Measurements from ENCODE around the gene PKNOX1.
"Not testable (repeated sequence)": the region's sequence is repeated elsewhere in the genome, so short reads cannot be mapped to it uniquely, and the experiment has no call there.

PKNOX1 gene

DNA sequence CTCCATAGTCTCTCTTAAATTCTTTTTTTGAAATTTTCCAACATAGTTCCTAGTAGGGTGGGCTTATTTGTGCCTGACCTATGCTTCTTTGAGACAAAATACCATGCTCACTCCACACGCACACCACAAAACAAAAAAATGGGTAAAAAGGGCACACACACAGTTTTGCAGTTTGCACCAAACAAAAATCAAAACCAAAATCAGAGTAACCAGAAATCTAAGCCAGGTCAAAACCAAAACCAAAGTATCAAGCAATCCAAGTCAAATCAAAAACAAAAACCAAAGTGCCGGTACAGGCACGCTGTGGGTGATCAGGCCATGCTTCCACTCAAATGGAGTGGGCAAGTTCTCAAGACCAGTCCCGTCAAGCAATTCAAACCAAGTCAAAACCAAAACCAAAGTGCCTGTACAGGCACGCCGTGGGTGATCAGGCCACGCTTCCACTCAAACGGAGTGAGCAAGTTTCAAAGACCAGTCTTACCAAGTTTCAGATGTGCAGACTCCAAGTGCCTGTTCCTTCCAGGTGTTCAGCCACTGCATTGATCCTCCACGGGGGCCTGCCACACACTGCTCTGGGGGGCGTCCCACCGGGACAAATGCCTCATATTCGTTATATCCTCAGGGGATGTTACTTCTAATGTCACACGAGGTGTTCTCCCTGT, 25.1 kb upstream of the PKNOX1 start:
- not testable (repeated sequence) for DNase-seq

GRCh38 chr21:42951193-42951592, 23.2 kb upstream of the PKNOX1 start:
- not testable (repeated sequence) for DNase-seq

GRCh38 chr21:42956824-42957630, 17.3 kb upstream of the PKNOX1 start:
- peak in 18 of 51 donors; percentile 62 to 100 (median 86) for DNase-seq

DNA sequence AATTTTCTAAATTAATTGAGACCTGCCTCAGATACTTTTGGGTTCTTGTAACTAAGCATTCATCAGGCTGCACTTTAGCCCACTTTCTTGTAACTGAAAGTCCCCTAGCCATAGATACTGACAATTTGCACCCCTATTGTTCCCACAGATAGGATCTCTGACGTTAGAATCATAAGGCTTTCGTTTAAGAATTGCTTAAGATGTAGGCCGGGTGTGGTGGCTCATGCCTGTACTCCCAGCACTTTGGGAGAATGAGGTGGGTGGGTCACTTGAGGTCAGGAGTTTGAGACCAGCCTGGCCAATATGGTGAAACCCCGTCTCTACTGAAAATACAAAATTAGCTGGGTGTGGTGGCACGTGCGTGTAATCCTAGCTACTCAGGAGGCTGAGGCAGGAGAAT, 16.2 kb upstream of the PKNOX1 start:
- not testable (repeated sequence) for DNase-seq

DNA sequence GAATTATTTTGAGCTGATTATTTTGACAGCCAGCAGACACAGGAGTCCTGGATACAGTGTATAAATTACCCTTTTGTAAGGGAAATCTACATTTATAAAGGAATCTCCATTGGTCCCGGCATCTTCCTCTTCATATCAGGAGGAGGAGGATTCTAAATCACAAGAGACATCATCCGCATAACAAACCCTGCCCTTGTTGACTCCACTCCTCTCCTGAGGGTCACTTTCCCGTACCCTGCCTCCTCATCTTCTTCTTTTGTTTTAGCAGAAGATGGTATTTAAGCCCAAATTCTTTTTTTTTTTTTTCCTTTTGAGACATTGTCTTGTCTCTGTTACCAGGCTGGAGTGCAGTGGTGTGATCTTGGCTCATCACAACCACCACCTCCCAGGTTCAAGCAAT, 14.6 kb upstream of the PKNOX1 start:
- no peak for DNase-seq

GRCh38 chr21:42962380-42963007, 11.9 kb upstream of the PKNOX1 start:
- DNase-seq: no peak

DNA sequence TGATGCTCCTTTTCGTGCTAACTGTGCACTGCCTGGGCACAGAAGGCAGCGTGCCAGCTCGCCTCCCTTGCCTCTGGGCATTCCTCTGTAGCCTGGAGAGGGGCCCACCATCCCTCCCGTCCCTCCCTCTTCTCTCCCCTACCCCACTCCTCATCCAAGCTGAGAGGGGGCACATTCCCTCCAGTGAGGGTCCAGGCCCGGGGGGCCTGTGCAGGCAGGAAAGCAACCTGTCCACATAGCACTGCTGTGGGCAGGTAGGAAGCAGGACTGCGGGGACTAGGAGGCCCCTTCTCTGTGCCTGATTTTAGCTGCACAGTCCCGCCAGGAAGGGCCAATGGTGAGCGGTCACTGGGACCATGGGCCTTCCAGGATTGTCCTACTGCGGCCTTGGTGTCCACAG, 10.3 kb upstream of the PKNOX1 start:
- no peak for DNase-seq

DNA sequence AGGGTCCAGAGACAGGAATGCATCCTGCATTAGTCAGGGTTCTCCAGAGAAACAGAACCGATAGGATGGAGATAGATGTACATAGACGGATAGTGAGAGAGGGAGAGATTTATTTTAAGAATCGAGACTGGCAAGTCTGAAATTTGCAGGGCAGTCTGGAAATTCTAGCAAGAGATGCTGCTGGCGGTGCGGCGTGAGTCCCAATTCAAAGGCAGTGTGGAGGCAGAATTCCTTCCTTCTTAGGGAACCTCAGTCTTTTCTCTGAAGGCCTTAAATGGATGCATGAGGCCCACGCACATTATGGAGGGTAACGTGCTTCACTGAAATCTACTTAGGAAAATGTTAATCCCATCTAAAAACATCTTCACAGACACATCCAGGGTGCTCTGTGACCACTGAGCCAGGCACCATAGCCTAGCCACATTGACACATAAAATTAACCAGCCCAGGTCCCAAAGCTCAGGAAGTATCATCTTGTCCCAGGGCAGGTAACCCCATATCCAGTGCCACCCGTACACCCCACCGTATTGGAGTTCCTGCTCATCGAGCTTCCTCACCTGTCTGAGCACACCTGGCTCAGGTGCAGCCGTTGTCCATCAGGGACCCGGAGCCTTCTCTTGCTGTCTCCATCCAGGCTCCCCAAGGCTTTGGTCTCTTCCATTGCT, 9.7 kb upstream of the PKNOX1 start:
- DNase-seq: peak in 1 of 51 donors; percentile 15

GRCh38 chr21:42965211-42965560, 9.2 kb upstream of the PKNOX1 start:
- DNase-seq: no peak

- DNase-seq: not testable (repeated sequence)
Measured at GRCh38 chr21:42967616-42968015, 6.7 kb upstream of the PKNOX1 start.

- no peak for DNase-seq
Measured at GRCh38 chr21:42969193-42969600, 5.2 kb upstream of the PKNOX1 start.

DNA sequence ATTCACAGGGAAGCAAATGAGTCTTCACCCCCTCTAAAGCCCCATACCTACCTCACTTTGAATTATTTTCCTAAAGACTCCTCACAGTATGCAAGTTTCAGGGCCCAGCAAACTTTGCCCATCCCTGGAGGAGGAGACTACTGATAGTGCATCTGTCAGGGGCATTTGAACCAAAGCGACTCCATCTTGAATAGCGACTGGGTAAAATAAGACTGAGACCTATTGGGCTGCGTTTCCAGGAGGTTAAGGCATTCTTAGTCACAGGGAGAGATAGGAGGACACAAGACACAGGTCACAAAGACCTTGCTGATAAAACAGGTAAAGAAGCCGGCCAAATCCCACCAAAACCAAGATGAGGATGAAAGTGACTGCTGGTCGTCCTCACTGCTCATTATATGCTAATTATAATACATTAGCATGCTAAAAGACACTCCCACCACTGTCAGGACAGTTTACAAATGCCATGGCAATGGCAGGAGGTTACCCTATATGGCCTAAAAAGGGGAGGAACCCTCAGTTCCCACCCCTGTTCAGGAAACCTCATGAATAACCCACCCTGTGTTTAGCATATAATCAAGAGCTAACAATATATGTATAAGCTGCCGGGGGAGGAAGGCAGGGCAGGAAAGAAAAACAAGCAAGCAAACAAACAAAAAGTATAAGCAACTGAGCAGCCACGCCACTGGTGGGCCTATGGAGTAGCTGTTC, 3.3 kb upstream of the PKNOX1 start:
- no peak for DNase-seq

DNA sequence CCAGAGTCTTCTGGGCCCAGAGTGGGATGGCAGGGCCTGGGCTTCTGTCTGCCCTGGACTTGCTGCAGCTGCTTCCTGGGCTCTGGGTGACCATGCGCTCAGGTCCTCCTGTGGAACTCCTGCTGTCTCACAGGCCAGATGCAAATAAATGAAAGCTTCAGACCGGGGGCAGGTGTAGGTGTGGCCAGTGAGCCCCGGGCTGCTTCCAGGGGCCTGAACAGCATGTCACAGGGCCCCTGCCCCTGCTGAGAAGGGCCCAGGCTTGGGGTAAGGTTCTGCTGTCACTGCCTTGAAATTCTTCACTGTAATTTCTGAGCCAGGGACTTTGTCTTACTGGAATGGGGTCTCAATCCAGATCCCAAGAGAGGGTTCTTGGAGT, 2.5 kb upstream of the PKNOX1 start:
- DNase-seq: no peak

DNA sequence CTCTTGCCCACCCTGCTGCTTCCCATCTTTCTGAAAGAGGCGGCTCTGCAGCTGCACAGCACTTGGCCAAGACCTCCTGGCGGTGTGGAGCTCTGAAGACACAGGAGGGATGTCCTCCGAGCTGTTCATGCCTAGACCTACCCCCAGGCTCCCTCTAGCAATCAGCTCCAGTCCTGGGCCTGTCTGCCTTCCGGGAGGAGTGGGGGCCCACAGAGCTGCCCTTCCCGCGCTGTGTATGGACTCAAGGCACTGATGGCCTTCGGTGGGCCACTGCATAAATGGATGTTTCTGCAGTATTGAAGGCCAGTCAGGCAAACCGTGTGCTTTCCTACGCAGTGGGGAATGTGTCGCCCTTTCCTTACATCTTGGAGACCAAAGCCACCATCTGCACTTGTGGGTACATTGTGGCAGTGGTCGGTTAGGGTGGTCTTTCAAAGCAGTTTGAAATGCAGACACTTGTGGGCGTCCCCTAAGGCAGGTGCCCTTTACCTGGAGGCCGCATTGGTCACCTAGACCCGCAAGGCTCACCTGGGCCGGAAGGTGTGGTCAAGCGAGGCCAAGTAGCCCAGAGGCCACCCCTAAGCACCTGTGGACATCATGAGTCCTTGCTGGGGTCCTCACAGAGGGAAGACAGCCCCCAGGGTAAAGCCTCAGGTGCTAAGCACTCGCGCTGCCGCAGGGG, 912 bp upstream of the PKNOX1 start:
- peak in 1 of 51 donors; percentile 34 for DNase-seq

DNA sequence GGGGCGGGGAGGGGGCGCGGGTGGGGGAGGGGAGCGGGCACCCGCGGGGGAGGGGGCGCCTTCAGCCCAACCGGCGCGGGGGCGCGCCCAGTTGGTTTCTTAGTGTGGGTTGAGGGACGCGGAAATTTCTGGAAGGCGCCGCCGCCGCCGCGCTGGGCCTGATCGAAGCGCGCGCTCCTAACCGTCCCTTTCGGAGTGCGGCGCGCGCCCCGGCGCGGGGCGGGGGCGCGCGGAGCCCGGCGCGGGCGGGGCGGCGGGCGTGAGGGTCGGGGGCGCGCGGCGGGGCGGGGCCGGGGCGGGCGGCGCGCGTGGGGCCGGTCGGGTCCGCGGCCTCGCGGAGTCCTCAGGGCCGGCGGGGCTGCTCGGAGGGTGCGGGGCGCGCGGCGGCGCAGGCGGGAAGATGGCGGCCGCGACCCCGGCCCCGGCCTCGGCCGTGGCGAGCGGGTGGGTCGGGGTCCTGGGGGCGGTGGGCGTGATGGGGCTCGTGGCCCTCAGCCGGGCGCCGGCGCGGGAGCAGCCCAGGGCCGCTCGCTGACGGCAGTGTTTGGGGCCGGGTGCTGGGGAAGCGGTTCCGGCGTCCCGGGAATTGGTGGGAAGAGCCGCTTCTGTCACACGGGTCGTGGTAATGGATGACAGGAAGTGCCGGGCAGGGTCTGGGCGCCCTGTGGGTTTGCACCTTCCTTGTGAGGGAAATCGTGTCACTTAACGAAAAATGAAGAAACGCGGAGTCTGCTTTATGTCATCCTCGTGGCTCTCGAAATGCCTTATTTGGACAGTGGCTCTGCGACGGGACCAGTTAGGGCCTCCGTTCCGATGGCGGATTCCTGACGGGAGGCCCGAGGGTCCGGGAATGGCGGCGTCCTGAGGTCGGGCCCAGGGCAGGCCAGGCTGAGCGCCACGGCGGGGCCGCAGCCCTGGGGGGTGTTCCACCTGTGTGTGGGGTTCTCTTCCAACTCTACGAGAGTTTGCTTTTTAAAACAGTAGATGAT, 764 bp downstream of the PKNOX1 start:
- DNase-seq: peak in 43 of 51 donors; percentile 20 to 85 (median 66)

GRCh38 chr21:42975886-42976608, 1.7 kb downstream of the PKNOX1 start:
- no peak for DNase-seq

DNA sequence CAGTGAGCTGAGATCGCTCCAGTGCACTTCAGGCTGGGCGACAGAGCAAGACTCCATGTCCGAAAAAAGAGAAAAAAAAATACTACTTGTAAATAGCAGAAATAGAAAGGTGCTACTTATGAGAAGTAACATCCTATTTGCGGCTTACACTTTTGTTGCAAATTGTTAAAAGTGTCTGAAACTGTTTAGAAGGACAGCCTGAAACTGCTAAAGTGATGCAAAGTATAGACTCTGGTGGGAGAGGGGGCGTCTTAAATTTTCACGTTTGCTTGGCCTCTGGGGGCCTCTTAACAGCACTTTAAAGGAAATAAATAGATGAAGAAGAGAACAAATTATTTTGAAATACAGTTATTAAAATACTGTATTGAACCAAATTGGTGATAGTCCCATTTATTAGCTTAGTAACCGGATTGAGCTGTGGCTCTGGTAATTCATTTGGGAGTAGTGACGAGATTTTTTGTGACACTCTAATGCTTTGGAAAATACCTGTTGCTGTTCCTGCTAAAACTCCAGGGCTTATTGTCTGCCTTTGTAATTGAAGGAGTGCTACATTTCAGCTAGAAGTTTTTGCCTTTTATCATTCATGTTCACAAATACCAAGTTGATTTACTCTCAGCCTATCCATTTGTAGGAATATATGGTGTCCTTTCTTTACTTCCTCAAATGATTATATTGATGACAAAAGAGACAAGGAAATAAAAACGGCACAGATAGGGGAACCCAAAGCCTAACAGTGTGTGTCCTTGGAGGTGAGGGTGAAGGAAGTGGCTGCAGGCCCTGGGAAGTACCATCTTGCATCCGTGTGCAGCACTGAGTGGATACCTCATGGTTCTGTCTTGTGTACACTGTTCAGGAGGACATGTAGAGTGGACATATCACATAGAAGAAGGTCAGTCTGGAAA, 6.2 kb downstream of the PKNOX1 start:
- DNase-seq: no peak

GRCh38 chr21:42981214-42981523, 6.8 kb downstream of the PKNOX1 start:
- no peak for DNase-seq

Data from hypothalamus (tissue), 51 donors.